ENCODE data around the gene C6orf47.

The C6orf47 gene

GRCh38 chr6:31687860-31688693 lies 27.5 kb upstream of the C6orf47 start:
- DNase-seq (ENCODE audit: low read depth), result no peak

- DNase-seq (ENCODE audit: low read depth), result no peak
These were observed 26.7 kb upstream of the C6orf47 start for GRCh38 chr6:31687321-31687720.

GRCh38 chr6:31686483-31686882 lies 25.9 kb upstream of the C6orf47 start:
- no peak for DNase-seq (ENCODE audit: low read depth)

- DNase-seq (ENCODE audit: low read depth), result no peak
These were observed 23.0 kb upstream of the C6orf47 start for GRCh38 chr6:31683591-31683990.

GRCh38 chr6:31681135-31681671 lies 20.6 kb upstream of the C6orf47 start:
- DNase-seq (ENCODE audit: low read depth), result peak; percentile 31

- peak; percentile 38 for DNase-seq (ENCODE audit: low read depth)
These were observed 19.9 kb upstream of the C6orf47 start, which contains the start of gene LY6G5C for GRCh38 chr6:31680226-31681134. TSS of gene LY6G5C (minus strand) at chr6:31681067. CDS start at chr6:31680373, 694 bp downstream.

- DNase-seq (ENCODE audit: low read depth), result no peak
These were observed 17.4 kb upstream of the C6orf47 start for GRCh38 chr6:31677955-31678354.

- no peak for DNase-seq (ENCODE audit: low read depth)
These were observed 16.3 kb upstream of the C6orf47 start for GRCh38 chr6:31676904-31677303.

GRCh38 chr6:31676322-31676903 lies 15.8 kb upstream of the C6orf47 start:
- no peak for DNase-seq (ENCODE audit: low read depth)

GRCh38 chr6:31669676-31670075 lies 9.1 kb upstream of the C6orf47 start, which contains the start of gene LY6G5B:
TSS of gene LY6G5B (plus strand) at chr6:31669976. CDS start at chr6:31670951, 975 bp downstream.
- no peak for DNase-seq (ENCODE audit: low read depth)

- no peak for DNase-seq (ENCODE audit: low read depth)
These were observed 5.9 kb upstream of the C6orf47 start for GRCh38 chr6:31666337-31666965.

- peak; percentile 97 for DNase-seq (ENCODE audit: low read depth)
These were observed 5.1 kb upstream of the C6orf47 start, which contains the start of gene CSNK2B for GRCh38 chr6:31665501-31666336. TSS of gene CSNK2B (plus strand) at chr6:31666080. CDS start at chr6:31666832, 752 bp downstream.

- peak; percentile 83 for DNase-seq (ENCODE audit: low read depth)
These were observed 4.4 kb upstream of the C6orf47 start, which contains the start of gene GPANK1 for GRCh38 chr6:31664790-31665500. TSS of gene GPANK1 (minus strand) at chr6:31664997. CDS start at chr6:31664478, 519 bp downstream.

GRCh38 chr6:31663961-31664789 lies 3.6 kb upstream of the C6orf47 start:
- DNase-seq (ENCODE audit: low read depth), result no peak

- DNase-seq (ENCODE audit: low read depth), result no peak
These were observed 2.8 kb upstream of the C6orf47 start for GRCh38 chr6:31663126-31663960.

- no peak for DNase-seq (ENCODE audit: low read depth)
These were observed 1.6 kb upstream of the C6orf47 start for GRCh38 chr6:31662124-31662723.
